HUDEP-2 (cell line): ENCODE data around the gene SUV39H2.
"Not testable (repeated sequence)": the region's sequence is repeated elsewhere in the genome, so short reads cannot be mapped to it uniquely, and the experiment has no call there.

Source experiments
- DNase-seq, 76 experiments: peaks; one replicate each; lab custom pipeline; 2025; ENCODE audit not compliant: unreplicated experiment in 76 of 76; lab: John Stamatoyannopoulos, UW

SUV39H2 gene, protein sequence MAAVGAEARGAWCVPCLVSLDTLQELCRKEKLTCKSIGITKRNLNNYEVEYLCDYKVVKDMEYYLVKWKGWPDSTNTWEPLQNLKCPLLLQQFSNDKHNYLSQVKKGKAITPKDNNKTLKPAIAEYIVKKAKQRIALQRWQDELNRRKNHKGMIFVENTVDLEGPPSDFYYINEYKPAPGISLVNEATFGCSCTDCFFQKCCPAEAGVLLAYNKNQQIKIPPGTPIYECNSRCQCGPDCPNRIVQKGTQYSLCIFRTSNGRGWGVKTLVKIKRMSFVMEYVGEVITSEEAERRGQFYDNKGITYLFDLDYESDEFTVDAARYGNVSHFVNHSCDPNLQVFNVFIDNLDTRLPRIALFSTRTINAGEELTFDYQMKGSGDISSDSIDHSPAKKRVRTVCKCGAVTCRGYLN

DNA sequence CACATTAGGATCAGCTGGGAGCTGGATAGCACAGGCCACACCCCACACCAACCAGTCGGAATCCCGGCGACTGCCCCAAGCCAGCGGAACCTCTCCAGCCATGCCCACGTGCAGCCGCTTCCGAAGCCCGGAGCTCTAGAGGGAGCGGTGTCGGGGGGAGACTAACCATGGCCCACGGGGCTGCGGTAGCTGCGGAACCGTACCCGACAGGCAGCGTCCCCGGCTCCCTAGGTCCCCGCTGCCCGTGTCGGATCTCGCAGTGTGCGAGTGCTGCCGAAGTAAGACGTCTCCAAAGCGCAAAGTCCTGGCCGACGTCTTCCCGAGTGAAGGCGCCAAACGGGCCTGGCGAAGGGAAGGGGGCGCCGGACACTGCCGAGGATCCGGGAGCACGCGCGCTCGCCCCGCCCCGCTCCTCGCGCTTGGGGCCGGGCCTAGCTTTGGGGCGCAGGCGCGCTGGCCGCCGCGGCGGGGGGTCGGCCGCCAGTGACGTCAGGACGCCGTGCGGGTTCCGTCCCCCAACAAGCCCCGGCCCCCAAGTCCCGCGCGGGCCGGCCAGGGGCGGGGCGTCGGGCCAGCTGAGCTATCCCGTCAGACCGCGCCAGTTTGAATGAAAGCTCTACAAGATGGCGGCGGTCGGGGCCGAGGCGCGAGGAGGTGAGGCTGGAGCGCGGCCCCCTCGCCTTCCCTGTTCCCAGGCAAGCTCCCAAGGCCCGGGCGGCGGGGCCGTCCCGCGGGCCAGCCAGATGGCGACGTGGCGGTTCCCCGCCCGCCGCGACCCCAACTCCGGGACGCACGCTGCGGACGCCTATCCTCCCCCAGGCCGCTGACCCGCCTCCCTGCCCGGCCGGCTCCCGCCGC lies at the start of gene SUV39H2:
SUV39H2 (plus strand) TSS at position 601 of the 858 bp plus-strand sequence; CDS start at position 624, 23 bp downstream.
- peak in 75 of 76 experiments; percentile 20 to 94 (median 87) for DNase-seq

DNA sequence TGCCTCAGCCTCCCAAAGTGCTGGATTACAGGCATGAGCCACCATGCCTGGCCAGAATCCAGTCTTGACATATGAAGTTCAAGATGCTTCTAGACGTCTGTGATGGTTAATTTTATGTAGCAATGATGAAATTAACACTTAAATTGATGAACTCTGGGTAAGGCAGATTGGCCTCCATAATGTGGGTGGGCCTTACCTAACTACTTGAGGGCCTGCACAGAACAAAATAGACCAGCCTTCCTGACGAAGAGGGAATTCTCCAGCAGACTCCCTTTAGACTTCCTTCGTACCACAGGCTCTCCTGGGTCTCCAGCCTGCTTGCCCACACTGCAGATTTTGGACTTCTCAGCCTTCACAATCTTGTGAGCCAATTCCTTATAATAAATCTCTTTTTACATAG lies 45.6 kb upstream of the SUV39H2 start:
- no peak for DNase-seq

DNA sequence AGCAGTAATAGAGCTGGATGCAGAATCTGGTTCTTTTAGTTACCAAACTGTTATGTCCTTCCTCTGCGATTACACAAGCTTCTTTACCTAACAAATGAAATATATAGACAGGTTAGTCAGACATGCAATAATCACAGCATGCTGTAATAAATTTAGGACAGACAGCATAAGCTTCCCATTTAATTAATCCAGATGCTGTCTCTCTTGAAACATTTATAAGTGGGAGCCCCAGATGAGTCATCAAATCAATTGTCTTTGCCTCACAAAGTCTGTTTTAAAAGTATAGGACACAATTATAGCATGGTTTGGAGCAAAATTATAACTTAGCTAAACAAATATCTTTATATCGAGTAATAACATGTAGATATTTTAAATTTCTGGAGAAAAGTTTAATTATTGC lies 42.5 kb upstream of the SUV39H2 start:
- no peak for DNase-seq

DNA sequence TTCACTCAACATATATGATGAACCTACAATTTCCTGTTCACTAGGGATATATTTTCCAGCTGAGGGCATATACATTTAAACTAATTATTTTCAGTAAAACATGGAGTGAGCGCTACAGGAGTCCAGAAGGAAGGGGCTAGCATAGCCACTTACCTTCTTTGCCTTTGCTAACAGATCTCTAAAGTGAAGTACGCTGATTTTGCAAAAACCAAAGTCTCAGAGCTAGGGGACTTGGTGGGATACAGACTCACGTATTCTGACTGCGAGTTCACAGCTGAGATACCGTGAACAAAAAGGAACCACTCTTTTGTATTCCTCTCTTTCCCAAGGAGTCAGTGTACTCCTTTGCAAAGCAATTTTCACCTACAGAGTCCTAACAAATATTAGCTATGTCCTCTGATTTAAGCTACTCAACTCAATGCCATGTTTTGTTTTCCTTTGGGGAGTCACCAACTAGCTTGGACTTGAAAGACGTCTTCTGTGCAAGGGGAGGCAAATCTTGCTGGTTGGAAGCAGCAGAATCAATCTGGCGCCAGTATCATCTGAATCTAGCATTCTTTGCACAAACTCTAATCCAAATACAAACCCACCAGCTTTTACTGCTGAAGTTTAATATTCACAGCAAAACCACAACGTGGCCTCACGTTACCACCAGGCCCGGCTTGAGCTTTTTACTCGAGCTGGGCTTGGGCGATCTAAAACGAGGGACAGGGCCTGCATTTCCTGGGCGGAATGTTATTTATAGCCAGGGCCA lies 41.5 kb upstream of the SUV39H2 start:
- DNase-seq: peak in 1 of 76 experiments; percentile 44

DNA sequence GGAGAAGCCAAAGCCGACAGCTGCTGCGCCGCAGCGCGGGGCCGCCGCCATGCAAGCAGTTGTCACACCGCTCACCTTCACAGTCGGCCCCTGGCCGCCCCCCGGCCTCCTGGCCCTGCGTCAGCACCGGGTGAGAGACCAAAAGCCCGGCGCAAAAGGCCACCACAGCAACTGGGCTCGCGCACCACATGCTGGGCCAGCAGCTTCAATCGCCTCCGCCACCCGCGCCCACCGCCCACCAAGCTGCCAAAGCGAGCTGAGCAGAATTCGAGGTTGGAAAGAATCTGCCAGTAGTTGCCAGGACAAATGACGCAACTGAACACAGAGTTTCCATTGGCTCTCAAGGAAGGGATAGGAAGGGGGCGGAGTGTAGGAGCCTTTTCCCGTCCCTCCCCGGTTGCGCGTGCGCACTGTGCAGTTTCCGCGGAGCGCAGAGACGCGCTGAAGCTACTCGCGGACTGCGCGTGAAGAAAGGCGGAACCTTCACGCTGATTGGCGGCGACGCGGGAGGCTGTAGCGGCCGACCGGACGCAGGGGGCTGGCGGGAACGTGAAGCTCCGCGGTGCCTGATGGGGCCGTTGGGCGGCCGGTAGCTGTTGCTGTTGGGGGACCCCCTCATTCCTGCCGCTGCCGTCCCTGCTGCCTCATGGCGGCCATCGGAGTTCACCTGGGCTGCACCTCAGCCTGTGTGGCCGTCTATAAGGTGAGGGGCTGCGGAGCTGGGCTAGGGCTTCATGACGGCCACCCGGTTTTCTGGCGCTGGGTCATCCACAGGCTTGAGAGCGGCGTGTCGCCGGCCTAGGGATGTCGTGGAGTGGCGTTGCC lies 40.7 kb upstream of the SUV39H2 start, which contains the start of the genes CDNF, HSPA14 and MSANTD7:
CDNF (minus strand) TSS at position 281 of the 825 bp plus-strand sequence; CDS start at position 190, 91 bp downstream.
HSPA14 (plus strand) TSS at position 550 of the 825 bp plus-strand sequence; CDS start at position 647, 97 bp downstream.
MSANTD7 (plus strand) TSS at position 550 of the 825 bp plus-strand sequence. CDS start 3,979 bp downstream, outside the sequence.
- DNase-seq: peak; percentile 44 to 99 (median 96)

DNA sequence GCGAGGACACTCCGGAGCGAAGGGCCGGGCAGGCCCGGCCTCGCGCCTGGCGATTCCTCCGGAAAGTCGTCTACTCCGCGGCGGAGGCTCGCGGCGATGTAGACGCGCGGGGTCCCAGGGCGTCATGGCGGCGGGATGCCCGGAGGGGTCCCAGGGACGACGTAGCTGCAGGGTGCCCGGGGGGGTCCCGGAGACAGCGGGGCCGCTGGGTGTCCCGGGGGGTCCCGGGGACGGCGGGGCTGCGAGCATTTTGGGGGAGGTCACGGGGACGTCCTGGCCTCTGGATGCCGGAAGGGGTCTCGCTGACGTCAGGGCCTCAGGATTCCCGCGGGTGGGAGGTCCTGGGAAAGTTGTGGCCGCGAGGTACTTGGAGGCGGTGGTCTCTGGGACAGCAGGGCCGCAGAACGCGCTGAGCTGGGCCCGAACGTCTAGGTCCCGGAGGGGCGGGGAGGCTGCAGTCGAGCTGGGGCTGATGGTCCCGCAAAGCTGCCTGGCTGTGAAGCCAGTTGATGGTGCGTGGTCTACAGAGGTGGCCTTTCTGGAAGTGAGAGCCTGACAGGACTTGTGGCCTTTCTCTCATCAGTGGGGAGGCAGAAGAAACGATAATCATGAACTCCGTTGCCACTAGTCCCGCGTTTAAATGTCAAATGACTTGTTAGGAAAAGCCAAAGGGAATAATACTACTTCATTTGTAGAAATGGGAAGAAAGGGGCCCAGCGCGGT lies 39.9 kb upstream of the SUV39H2 start:
- peak in 11 of 76 experiments; percentile 1 to 21 (median 9) for DNase-seq

DNA sequence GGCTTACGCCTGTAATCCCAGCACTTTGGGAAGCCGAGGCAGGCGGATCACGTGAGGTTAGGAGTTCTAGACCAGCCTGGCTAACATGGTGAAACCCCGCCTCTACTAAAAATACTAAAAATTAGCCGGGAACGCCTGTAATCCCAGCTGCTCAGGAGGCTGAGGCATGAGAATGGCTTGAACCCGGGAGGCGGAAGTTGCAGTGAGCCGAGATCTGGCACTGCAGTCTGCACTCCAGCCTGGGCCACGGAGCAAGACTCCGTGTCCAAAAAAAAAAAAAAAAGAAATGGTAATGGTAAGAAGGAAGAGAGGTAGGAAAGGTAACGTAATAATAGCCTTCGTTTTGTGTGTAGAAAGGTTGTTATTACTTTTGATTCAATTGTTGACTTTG lies 39.4 kb upstream of the SUV39H2 start:
- peak in 11 of 76 experiments; percentile 1 to 21 (median 9) for DNase-seq

DNA sequence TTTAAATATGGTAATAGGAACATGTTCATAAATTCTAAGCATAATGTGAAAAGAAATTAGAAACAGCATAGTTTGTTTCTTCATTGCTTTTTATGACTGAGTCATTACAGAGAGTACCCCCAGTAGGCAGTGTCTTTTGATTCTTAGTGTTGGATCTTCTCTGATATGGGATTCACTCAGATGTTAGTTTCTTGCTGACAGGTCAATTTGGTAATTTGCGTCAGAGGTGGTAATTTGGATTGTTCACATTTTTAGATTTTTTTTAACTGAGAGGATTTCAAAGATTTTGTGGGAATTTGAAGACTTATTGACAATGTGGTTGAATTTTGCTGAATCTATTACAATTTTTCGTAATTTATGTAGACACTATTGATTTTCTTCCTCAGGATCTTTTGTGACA lies 38.5 kb upstream of the SUV39H2 start:
- no peak for DNase-seq

DNA sequence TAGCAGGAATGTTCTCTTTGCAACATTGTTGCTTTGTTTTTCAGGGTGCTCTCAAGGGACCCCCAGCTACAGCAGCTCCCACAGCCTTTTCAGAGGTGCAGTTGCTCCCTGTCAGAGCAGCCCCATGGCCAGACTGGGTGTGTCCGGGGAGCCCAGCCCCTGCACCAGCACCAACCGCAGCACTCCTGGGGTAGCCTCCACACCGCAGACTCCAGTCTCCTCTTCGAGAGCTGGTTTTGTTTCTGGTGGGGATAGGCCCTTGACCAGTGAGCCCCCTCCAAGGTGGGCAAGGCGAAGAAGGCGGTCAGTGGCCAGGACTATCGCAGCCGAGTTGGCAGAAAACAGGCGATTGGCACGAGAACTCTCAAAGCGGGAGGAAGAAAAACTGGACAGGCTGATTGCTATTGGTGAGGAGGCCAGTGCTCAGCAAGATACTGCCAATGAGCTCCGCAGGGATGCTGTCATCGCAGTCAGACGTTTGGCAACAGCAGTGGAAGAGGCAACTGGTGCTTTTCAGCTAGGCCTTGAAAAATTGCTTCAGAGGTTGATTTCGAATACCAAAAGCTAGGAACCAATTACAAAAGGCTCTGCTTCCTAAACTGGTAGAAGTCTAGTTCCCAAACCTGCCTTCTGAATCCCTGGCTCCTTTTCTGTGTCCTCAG lies 35.2 kb upstream of the SUV39H2 start:
- no peak for DNase-seq

DNA sequence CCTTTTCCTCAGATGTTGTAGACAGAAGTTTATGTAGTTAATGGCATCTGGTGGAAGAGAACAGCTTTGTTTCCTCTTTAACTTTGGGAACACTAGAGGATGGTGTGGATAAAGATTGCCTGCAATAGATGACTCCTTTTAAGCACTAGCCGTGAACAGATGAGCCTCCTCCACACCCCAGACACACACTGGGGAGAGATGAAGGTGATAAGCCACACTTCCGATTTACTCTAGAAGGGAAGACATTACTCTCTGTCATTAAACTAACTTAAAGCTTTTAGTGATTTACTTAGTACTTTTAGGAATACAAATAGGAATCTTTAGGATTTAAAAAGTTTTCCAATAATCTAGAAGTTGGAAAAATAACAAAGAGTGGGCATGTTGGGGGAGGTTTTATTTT lies 33.7 kb upstream of the SUV39H2 start:
- DNase-seq: peak in 3 of 76 experiments; percentile 1 to 17 (median 7)

DNA sequence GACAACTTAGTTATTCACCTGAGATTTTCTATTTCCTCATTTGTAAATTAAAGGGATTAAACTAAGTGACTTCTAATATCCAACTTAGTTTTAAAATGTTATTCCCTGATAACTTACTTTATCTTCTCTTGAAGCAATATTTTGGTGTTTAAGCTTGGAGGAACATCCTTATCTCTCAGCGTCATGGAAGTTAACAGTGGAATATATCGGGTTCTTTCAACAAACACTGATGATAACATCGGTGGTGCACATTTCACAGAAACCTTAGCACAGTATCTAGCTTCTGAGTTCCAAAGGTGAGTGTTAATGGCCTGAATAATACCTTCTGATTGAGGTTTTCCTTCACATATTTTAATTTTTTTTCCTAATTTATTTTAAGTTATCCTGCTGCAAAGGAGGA lies 26.4 kb upstream of the SUV39H2 start:
- DNase-seq: no peak

DNA sequence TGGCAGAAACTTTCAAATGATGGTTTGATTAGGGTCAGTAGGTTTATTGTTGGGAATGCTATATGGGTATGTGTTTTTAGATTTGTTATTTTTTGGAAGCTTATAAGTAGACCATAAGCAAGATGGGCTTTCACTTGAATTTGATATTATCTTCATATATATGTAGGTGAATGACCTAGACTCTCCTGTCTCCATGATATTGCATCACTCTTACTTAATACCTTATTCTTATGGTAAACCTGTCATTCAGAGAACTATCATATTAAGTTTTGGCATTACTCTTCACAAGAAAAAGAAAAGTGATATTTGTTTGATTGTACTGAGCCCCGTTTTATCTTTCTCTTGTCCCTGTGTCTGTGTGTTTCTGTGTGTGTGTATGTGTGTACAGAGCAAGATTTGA lies 23.2 kb upstream of the SUV39H2 start:
- DNase-seq: no peak

DNA sequence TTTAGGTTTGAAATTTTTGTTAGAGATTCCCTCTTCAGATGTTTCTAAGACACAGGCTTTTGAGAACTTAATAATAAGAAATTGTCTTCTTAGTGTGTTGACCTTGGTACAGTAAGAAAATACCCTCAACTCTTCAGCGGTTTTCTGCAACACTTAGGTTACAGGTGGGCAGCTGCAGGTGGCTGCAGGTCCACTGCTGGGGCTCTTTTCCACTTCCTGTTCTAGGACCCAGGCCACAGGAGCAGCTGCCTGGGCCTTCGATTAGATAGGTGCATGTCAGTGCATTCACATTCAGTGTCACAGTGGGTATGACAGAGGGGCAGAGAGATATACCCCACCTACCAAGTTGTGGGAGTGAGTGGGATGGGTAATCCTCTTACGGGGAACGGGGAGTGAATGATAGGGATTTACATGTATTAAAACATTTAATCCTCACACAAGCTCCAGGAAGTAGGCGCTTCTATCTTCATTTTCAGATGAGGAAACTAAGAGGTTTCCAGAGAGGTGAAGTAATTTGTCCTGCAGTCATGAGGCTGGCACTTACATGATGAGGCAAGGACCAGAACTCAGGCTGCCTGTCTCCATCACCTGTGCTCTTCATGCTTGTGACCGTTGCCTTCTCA lies 20.2 kb upstream of the SUV39H2 start:
- DNase-seq: no peak

DNA sequence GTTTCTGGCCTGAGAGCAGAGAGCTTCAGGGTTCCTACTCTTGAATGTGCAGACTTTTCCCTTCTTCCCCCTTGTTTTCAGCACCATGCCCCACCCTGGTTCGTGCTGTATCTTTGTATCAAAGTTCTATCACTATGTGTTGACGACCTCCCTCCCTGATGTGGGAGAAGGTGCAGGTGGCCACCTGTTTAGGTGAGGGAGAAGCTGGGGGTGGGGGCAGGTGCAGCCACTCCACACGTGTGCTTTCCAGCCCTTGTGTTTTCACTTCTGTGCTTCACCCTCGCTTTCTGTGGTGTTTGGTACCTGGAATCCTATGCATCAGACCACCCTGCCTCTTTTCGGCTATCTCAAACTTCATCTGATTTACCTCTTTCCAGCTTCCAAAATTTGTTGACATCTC lies 19.6 kb upstream of the SUV39H2 start:
- no peak for DNase-seq

DNA sequence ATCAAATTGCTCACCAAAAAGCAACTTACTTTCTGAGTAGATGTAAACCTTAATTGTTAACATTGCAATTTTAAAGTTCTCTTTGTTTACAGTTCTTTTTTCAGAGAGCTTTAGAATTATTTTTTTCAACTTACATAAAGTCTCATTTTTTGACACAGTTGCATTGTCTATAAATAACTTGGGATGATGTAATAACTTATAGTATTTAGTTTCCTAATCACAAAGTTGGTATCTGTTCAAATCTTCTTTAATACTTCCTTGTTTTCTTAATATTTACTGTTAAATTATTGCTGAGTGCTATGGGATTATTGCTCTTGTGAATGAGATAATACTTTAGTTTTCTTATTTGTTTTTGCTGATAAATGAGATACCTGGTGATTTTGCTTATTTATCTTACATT lies 18.9 kb upstream of the SUV39H2 start:
- DNase-seq: no peak

DNA sequence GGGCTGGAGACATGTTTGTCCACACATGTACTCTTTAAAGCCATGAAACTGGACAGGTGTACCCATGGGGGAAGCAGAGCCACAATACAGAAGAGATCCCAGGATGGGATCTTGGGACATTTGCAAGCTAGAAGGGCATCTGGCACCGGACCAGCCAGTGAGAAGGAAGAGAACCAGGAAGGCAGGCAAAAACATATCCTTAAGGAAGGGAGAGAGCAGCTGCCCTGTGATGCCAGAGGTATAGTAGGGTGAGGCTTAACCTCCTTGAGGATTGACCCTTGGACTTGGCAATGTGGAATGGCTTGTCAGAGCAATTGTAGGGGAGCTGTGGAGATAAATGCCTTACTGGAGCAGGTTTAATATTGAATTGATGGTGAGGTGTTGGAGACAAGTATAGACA lies 17.9 kb upstream of the SUV39H2 start:
- DNase-seq: no peak

DNA sequence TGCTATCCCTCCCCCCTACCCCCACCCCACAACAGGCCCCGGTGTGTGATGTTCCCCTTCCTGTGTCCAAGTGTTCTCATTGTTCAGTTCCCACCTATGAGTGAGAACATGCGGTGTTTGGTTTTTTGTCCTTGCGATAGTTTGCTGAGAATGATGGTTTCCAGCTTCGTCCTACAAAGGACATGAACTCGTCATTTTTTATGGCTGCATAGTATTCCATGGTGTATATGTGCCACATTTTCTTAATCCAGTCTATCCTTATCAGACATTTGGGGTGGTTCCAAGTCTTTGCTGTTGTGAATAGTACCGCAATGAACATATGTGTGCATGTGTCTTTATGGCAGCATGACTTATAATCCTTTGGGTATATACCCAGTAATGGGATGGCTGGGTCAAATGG lies 14.2 kb upstream of the SUV39H2 start:
- not testable (repeated sequence) for DNase-seq

DNA sequence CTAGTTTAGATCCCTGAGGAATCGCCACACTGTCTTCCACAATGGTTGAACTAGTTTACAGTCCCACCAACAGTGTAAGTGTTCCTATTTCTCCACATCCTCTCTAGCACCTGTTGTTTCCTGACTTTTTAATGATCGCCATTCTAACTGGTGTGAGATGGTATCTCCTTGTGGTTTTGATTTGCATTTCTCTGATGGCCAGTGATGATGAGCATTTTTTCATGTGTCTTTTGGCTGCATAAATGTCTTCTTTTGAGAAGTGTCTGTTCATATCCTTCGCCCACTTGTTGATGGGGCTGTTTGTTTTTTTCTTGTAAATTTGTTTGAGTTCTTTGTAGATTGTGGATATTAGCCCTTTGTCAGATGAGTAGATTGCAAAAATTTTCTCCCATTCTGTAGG lies 13.8 kb upstream of the SUV39H2 start:
- not testable (repeated sequence) for DNase-seq
